IPS-20b (cell line): ENCODE results near the gene PUSL1.

Experiments used
- H3K27ac ChIP-seq: one replicate; pipeline ENCODE4 v1.5.1; 2013; ENCODE audit warnings: low read length
- H3K27me3 ChIP-seq: 2 replicates; pipeline ENCODE4 v1.6.1; 2013; ENCODE audit warnings: mild to moderate bottlenecking, low read length, inconsistent platforms; ENCODE audit not compliant: insufficient read depth
- H3K36me3 ChIP-seq: 2 replicates; pipeline ENCODE4 v1.6.1; 2013; ENCODE audit warnings: low read depth, mild to moderate bottlenecking, inconsistent platforms, low read length, moderate library complexity; ENCODE audit not compliant: insufficient read depth
- H3K4me1 ChIP-seq: 2 replicates; pipeline ENCODE4 v1.6.1; 2013; ENCODE audit warnings: mild to moderate bottlenecking, control low read depth, inconsistent platforms, low read length, moderate library complexity; ENCODE audit not compliant: insufficient read depth
- H3K4me3 ChIP-seq: 2 replicates; pipeline ENCODE4 v1.5.1; 2013; ENCODE audit warnings: mild to moderate bottlenecking, low read length, inconsistent platforms
- H3K9ac ChIP-seq: 2 replicates; pipeline ENCODE4 v1.6.1; 2013; ENCODE audit warnings: low read depth, mild to moderate bottlenecking, inconsistent platforms, low read length, moderate library complexity
- H3K9me3 ChIP-seq: 2 replicates; pipeline ENCODE4 v1.6.1; 2013; ENCODE audit warnings: mild to moderate bottlenecking, low read depth, low read length, inconsistent platforms; ENCODE audit not compliant: insufficient read depth

PUSL1 gene

DNA sequence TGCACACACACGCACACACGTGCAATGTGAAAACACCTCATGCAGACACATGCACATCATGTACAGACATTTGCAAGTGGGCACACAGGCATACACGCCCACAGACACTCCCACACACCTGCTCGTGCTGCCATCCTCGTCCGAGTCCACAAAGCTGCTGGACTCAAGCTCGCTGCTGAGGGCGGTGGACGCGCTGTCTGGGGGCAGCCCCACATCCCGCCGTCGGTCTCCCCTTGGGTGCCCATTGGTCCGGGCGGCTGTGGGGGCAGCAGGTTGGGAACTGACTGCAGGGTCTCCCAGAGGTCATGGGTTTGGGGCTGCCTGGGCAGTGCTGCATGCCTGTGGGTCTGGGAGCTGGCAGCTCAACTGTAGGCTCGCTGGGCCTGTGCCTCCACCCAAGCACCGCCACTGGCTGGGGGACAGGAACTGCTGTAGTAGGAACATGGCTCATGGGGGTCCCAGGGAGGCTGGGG lies 33.2 kb downstream of the PUSL1 start:
- Histone ChIP-seq H3K9ac (no peak overlapping the region), H3K4me1 (no peaks in the 10 kb centered on the region), H3K27me3 (no peaks in the 10 kb centered on the region), H3K27ac (no peak overlapping the region), H3K4me3 (no peak overlapping the region), H3K9me3 (no peaks in the 10 kb centered on the region), H3K36me3 (peaks cover 20% of the 10 kb centered on the region)

DNA sequence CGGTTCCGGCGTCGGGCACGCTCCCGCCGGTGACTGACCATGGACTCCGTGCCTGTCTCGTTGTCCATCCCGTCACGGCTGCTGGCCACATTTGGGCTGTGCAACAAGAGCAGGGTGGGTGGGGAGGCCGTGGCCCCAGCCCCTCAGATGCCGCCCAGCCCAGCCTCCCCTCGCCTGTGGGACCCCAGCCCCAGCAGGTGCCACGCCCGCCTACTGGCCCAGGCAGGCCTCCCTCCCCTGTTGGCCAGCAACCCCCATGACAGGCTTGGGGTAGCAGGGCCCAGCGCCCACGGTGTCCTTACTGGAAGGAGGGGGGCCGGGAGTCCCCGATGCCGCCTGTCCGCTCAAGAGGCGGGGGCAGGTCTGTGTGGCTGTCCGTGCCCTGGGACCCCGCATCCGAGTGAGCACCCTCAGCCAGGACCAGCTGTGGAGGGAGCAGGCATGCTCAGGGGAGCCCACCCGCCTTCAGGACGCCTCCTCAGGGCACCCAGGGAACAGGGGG lies 33.7 kb downstream of the PUSL1 start:
- no peaks in the 10 kb centered on the region for H3K4me1 ChIP-seq
- peaks cover 19% of the 10 kb centered on the region for H3K36me3 ChIP-seq
- H3K27ac ChIP-seq = no peak overlapping the region
- H3K9ac ChIP-seq = no peak overlapping the region
- no peaks in the 10 kb centered on the region for H3K9me3 ChIP-seq
- no peaks in the 10 kb centered on the region for H3K27me3 ChIP-seq
- no peak overlapping the region for H3K4me3 ChIP-seq

DNA sequence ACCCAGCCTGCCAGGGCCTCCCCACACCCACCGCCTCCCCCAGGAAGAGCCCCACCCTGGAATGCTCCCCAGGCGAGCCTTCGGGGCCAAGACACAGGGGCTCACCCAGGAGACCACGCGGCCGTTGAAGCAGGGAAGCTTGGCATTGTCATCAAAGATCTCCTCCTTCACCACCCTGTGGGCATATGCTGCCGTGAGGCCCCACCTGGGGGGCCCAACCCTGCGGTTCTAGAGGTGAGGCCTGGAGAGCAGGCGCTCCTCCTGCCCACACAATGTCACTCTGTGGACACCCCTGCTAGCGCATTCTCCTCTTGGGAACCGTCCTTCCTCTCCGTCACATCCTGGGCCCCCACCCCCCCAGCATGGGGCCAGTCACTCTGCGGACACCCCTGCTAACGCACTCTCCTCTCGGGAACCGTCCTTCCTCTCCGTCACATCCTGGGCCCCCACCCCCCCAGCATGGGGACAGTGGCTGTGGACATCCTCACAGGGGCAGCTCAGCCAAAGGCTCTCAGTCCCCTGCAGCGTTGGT lies 34.3 kb downstream of the PUSL1 start:
- Histone ChIP-seq H3K27me3 (no peaks in the 10 kb centered on the region), H3K4me3 (no peak overlapping the region), H3K36me3 (peaks cover 14% of the 10 kb centered on the region), H3K9me3 (no peaks in the 10 kb centered on the region), H3K9ac (no peak overlapping the region), H3K27ac (no peak overlapping the region), H3K4me1 (no peaks in the 10 kb centered on the region; the same call in 1 of the 2 replicates)

DNA sequence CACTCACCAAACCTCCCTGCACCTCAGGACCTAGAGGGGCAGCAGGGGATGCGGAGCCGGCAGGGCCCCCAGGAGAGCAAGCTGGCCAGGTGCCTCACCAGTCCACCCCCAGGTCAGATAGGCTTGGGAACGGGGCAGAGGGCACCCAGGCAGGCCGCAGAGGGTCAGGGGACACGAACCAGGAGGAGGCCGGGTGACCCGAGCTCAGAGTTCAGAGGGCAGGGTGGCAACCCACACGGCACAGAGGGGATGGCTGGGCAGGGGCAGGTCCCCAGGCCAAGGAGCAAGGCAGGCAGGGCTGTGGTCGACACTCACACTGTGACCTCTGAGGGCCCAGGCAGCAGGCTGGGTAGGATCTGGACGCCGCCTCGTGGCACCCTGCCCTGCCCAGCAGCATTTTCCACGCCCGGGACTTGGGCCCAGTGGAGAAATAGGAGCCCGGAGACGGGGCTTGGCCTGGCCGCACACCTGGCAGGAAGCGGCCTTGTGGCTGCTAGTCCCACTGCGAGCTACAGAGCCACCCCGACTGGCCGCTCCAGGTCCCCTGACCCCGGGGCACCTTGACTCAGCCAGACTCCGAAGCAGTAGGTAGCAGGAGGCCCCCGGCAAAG lies 35.5 kb downstream of the PUSL1 start:
- Histone ChIP-seq H3K4me1 (no peaks in the 10 kb centered on the region; the same call in 1 of the 2 replicates), H3K4me3 (no peak overlapping the region), H3K27me3 (no peaks in the 10 kb centered on the region), H3K36me3 (peaks cover 14% of the 10 kb centered on the region), H3K9me3 (no peaks in the 10 kb centered on the region), H3K27ac (no peak overlapping the region), H3K9ac (no peak overlapping the region)

DNA sequence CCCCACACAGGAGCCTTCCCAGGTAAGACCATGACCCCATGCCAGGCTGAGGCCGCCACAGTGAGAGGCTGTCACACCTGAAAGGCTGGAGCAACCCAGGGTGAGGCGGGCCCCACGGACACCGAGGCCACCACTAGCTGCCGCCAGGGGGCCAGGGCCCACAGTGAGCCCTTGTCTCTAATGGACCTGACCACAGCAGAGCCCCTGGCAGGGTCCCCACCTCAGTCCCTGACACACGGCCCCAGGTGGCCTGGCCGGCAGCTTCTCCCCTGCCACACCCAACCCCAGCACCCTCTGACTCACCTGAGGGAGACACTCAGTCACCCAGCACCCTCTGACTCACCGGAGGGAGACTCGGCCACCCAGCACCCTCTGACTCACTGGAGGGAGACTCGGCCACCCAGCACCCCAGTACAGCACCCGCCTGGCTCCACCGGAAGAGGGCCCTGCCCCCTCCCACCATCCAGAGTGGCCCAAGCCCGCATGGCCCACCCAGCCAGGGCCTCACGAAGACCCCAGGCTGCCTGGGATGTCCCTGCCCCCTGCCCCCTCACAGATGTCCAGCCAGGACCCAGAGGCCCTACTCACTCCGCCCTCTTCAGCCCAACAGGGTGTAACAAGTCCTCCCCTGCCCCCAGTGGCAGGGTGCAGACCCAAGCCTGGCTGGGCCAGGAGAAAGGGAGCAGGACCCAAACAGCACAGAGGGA lies 36.4 kb downstream of the PUSL1 start:
- H3K9me3 ChIP-seq = no peaks in the 10 kb centered on the region
- no peaks in the 10 kb centered on the region; the same call in 1 of the 2 replicates for H3K4me1 ChIP-seq
- H3K4me3 ChIP-seq = no peak overlapping the region
- H3K36me3 ChIP-seq = peaks cover 14% of the 10 kb centered on the region
- H3K9ac ChIP-seq = no peak overlapping the region
- H3K27ac ChIP-seq = no peak overlapping the region
- no peaks in the 10 kb centered on the region for H3K27me3 ChIP-seq

DNA sequence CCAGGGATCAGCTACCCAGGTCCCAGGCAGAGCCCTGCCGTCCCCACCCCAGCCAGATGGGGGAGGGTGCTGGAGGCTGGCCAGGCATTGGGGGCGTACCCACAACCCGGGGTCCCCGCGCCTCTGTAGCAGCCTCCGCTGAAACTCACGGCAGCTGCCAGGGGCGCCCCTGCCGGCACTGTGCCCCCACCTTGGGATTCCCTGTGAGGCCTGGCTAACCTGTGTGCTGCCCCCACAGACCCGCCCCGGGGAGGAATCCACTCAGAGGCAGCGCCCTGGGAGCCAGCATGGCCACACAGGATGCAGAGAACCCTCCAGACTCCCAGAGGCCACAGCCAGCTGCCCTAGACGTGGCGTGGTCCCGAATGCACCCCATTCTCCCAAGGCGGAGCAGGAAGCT lies 37.0 kb downstream of the PUSL1 start:
- Histone ChIP-seq H3K4me3 (no peak overlapping the region), H3K27me3 (no peaks in the 10 kb centered on the region), H3K4me1 (no peaks in the 10 kb centered on the region; the same call in 1 of the 2 replicates), H3K36me3 (peaks cover 11% of the 10 kb centered on the region), H3K9me3 (no peaks in the 10 kb centered on the region), H3K9ac (no peak overlapping the region), H3K27ac (no peak overlapping the region)

DNA sequence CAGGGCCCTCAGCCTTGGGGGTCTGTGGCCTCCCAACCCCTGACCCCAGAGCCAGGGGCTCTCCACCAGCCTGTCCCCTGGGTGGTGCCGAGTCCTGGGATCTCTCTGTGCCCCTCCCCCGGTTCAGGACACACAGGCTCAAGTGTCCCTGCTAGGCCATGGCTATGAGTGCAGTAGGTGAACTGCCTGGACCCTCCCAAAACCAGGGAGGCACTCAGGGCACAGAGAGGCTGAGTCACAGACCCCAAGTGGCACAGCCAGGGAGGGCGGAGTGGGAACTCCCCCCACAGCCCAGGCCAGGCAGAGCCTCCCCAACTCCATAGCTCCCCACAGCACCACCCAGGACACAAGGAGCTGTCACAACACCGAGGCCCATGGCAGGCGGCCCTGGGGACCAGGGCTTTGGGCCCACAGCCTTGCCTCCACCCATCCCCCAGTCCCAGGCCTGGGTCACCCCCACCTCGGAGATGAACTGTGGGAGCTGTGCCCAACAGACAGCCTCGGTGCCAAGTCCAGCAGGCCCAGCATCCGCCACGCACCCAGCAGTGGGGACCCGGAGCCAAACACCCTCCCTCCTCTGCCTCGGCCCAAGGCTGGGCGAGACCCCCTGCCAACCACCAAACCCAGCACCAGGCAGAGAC lies 37.6 kb downstream of the PUSL1 start:
- no peak overlapping the region for H3K9ac ChIP-seq
- H3K4me3 ChIP-seq = no peak overlapping the region
- H3K9me3 ChIP-seq = no peaks in the 10 kb centered on the region
- H3K4me1 ChIP-seq = no peaks in the 10 kb centered on the region; the same call in 1 of the 2 replicates
- no peaks in the 10 kb centered on the region for H3K27me3 ChIP-seq
- peaks cover 5% of the 10 kb centered on the region for H3K36me3 ChIP-seq
- H3K27ac ChIP-seq = no peak overlapping the region

DNA sequence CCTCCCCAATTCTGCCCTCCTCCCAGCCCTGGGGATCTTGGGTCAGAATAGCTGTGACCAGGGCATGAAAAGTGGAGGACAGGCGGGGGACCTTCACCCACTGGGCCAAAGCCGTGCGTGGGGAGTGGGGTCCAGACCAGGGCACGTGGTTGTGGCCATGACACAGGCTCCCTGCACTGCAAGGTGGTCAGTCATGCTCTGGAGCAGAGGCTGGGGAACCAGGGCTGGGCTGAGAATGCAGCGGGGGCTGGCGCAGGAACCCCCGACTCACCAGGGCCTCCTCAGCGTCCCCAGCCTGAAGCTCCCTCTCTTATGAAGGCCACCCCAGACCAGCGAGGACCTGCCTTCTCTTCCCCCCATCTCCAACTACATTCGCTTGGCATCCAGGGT lies 38.1 kb downstream of the PUSL1 start:
- H3K27me3 ChIP-seq = no peaks in the 10 kb centered on the region
- H3K9ac ChIP-seq = no peak overlapping the region
- H3K4me1 ChIP-seq = no peaks in the 10 kb centered on the region; the same call in 1 of the 2 replicates
- peaks cover under 1% of the 10 kb centered on the region; the same call in 1 of the 2 replicates for H3K36me3 ChIP-seq
- H3K27ac ChIP-seq = no peak overlapping the region
- H3K4me3 ChIP-seq = no peak overlapping the region
- H3K9me3 ChIP-seq = no peaks in the 10 kb centered on the region

DNA sequence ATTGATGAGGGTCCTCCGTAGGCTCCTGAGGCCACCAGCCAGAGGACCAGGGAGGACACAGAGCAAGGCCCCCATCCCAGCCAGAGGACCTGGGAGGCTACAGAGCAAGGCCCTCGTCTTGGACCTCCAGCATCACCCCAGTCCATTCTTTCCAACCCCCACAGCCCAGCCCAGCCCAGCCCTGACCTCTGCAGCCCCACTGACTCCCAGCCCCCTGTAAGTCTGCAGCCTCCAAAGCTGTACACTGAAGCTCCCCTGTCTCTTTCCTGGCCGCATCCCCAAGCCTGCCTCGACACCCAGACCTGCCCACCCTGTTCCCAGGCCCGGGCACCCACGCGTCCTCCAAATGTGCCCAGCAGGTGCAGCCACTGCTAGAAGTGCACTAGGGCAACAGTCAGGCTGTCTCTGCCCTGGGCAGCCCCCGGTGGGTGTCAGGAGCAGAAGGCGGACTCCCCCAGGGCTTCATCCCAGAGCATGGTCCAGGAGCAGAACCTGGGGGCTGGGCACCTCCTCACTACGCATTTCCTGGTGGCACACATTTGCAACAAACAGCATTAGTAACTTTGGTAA lies 38.7 kb downstream of the PUSL1 start:
- H3K4me3 ChIP-seq = peak overlapping the region; percentile 69; the same call in 1 of the 2 replicates
- H3K27me3 ChIP-seq = no peaks in the 10 kb centered on the region
- H3K36me3 ChIP-seq = no peaks in the 10 kb centered on the region
- H3K4me1 ChIP-seq = no peaks in the 10 kb centered on the region; the same call in 1 of the 2 replicates
- no peak overlapping the region for H3K27ac ChIP-seq
- H3K9ac ChIP-seq = no peak overlapping the region
- H3K9me3 ChIP-seq = no peaks in the 10 kb centered on the region

DNA sequence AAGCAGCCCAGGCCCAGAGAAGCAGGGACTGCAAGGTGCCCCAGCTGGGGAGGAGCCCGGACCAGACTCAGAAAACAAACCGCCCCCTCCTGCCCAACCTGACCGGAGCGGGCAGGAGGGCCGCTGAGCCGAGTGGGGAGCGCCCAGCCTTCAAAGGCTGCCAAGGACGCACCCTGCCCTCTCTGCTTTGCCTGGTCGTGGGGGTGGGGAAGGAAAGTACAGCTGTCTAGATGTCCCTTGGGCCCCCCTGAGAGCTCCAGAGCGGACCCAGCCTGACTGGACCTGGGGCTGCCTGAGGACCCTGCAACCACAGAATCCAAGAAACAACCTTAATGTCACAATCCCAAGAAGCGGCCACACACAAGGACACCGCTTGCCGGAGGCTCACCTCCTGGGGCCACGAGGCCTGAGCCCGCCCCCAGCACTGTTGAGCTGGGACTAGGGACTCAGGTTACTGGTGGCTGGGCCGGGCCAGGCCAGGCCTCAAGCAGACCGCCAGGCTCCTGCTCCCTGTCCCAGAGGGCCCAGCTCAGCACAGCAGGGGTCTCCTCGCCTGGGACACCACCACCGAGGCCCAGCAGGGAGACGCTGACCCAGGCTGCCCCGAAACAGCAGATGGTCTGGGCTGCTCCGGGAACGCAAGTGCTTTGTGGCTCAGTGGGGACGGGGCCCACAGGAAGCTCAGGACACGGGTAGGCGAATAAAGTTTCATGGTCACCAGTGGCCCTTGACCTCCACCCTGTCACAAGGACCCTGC lies 39.4 kb downstream of the PUSL1 start:
- Histone ChIP-seq H3K27ac (no peak overlapping the region), H3K9me3 (no peaks in the 10 kb centered on the region), H3K9ac (peak overlapping the region; percentile 61), H3K4me1 (no peaks in the 10 kb centered on the region; the same call in 1 of the 2 replicates), H3K4me3 (peak overlapping the region; percentile 69), H3K36me3 (no peaks in the 10 kb centered on the region), H3K27me3 (0 out of 2 replicates have a peak, but pooled peaks cover under 1% of the 10 kb centered on the region)
